ENCODE data around the gene NUDCD3.

DNA sequence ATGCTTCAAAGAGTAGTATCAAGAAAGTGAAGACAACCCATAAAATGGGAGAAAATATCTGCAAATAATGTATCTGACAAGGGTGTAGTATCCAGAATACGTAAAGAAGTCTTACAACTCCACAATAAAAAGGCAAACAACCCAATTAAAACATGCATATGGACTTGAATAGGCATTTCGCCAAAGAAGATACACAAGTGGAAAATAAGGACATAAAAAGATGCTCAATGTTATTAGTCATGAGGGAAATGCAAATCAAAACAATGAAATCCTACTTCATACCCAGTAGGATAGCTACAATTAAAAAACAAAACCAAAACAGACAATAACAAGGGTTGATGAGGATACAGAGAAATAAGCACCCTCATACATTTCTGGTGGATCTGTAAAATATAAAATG, 79.2 kb downstream of the NUDCD3 start:
- TF ChIP-seq CTCF (IDR thresholded peaks at IDR 0.05) (no peak), EZH2 (IDR thresholded peaks at IDR 0.05) (no peak)
